PC-9 (cell line): Measurements from ENCODE around the gene RRP15.

Experiments
- CTCF ChIP-seq: fragments of 200-600 bp; sonication (generic); conservative IDR thresholded peaks from 2 replicates; pipeline ENCODE4 v1.6.1; 2017; ENCODE audit warnings: mixed run types, antibody characterized with exemption, mild to moderate bottlenecking, moderate library complexity
- EZH2 ChIP-seq: fragments of 200-600 bp; sonication (generic); IDR thresholded peaks from 2 replicates; pipeline ENCODE4 v1.8.0; 2017; ENCODE audit warnings: antibody characterized with exemption, low read depth

GRCh38 chr1:218383051-218383450 lies 98.0 kb downstream of the RRP15 start:
- TF ChIP-seq CTCF (no peak), EZH2 (no peak)
